GM12878 (cell line): ENCODE measurements around the gene WNT3A.

Experiments used
- CHD4 ChIP-seq: fragments of 200-600 bp; sonication (generic); IDR thresholded peaks from 2 replicates; pipeline ENCODE4 v1.6.1; 2016; ENCODE audit warnings: mild to moderate bottlenecking
- POLR2A ChIP-seq: IDR thresholded peaks from 2 replicates; pipeline ENCODE4 v1.6.1; 2011; ENCODE audit warnings: low read depth, mild to moderate bottlenecking, low read length
- SMAD1 ChIP-seq: fragments of 450-650 bp; IDR thresholded peaks from 2 replicates; pipeline ENCODE4 v1.6.1; 2018; ENCODE audit warnings: mild to moderate bottlenecking, low read depth; ENCODE audit not compliant: partially characterized antibody
- SPI1 ChIP-seq: IDR thresholded peaks from 2 replicates; pipeline ENCODE4 v1.6.1; 2011; ENCODE audit warnings: low read depth, mild to moderate bottlenecking, low read length, moderate library complexity, borderline replicate concordance; ENCODE audit not compliant: insufficient read depth
- SREBF1 ChIP-seq: IDR thresholded peaks from 2 replicates; pipeline ENCODE4 v1.6.1; 2012; ENCODE audit warnings: mild to moderate bottlenecking, low read length
- ZSCAN29 ChIP-seq: fragments of 450-650 bp; IDR thresholded peaks from 2 replicates; pipeline ENCODE4 v1.6.1; 2017; ENCODE audit warnings: mild to moderate bottlenecking, moderate library complexity
- TF ChIP-seq, protein P1 (sequence below), 3 experiments: IDR thresholded peaks in 2 of 3; conservative IDR thresholded peaks in 1 of 3; 2 replicates each; pipeline ENCODE4 v1.5.1; 2011; ENCODE audit warnings: low read depth in 3 of 3, low read length in 3 of 3, mild to moderate bottlenecking in 3 of 3, control low read depth in 2 of 3, moderate library complexity in 2 of 3, inconsistent platforms in 1 of 3, mixed read lengths in 1 of 3; ENCODE audit not compliant: control insufficient read depth in 2 of 3, insufficient read depth in 1 of 3; ENCODE audit errors: extremely low read depth in 1 of 3
- TF ChIP-seq, protein P2 (sequence below): fragments of 450-650 bp; IDR thresholded peaks from 2 replicates; pipeline ENCODE4 v1.6.1; 2017; ENCODE audit warnings: mild to moderate bottlenecking
- TF ChIP-seq, protein P3 (sequence below): IDR thresholded peaks from 2 replicates; pipeline ENCODE4 v1.6.1; 2012; ENCODE audit warnings: mild to moderate bottlenecking, low read depth, low read length

DNA sequence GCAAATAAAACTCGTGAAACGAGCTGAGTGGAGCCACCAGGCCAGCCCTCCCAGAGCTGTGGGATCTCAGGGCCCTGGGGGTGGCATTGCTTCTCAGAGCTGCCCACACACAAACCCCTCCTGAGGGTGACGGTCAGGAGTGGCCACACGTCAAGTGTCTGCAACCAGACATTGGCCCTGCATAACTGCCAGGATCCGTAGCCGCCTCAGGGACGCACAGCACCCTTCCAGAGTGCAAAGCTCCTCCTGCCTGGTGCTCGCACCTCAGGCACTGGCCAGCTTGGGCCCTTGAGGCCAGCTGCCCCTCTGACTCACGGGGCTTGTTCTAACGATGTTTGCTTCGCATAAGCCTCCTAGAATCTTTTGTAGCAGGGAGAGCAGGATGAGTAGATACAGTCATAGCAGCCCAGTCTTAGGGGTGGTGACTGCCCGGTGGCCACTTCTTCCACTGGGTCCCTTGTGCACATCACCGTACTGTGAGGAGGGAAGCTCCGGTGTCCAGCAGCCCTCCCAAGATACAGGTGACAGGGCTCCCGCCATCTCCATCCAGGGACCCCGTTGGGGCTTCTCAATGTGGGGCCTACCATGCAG, 5.0 kb downstream of the WNT3A start:
- TF ChIP-seq SMAD1 (no peak), SREBF1 (no peak), CHD4 (no peak), POLR2A (no peak), ZSCAN29 (no peak), SPI1 (no peak)
- TF ChIP-seq, protein P1, sequence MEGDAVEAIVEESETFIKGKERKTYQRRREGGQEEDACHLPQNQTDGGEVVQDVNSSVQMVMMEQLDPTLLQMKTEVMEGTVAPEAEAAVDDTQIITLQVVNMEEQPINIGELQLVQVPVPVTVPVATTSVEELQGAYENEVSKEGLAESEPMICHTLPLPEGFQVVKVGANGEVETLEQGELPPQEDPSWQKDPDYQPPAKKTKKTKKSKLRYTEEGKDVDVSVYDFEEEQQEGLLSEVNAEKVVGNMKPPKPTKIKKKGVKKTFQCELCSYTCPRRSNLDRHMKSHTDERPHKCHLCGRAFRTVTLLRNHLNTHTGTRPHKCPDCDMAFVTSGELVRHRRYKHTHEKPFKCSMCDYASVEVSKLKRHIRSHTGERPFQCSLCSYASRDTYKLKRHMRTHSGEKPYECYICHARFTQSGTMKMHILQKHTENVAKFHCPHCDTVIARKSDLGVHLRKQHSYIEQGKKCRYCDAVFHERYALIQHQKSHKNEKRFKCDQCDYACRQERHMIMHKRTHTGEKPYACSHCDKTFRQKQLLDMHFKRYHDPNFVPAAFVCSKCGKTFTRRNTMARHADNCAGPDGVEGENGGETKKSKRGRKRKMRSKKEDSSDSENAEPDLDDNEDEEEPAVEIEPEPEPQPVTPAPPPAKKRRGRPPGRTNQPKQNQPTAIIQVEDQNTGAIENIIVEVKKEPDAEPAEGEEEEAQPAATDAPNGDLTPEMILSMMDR (IDR thresholded peaks at IDR 0.05 in 2 of 3, conservative IDR thresholded peaks at IDR 0.05 in 1 of 3; ENCODE audit: control insufficient read depth in 2 of 3, extremely low read depth in 1 of 3, insufficient read depth in 1 of 3, low read depth in 3 of 3, low read length in 3 of 3): no peak
- TF ChIP-seq, protein P2, sequence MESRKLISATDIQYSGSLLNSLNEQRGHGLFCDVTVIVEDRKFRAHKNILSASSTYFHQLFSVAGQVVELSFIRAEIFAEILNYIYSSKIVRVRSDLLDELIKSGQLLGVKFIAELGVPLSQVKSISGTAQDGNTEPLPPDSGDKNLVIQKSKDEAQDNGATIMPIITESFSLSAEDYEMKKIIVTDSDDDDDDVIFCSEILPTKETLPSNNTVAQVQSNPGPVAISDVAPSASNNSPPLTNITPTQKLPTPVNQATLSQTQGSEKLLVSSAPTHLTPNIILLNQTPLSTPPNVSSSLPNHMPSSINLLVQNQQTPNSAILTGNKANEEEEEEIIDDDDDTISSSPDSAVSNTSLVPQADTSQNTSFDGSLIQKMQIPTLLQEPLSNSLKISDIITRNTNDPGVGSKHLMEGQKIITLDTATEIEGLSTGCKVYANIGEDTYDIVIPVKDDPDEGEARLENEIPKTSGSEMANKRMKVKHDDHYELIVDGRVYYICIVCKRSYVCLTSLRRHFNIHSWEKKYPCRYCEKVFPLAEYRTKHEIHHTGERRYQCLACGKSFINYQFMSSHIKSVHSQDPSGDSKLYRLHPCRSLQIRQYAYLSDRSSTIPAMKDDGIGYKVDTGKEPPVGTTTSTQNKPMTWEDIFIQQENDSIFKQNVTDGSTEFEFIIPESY: no peak
- TF ChIP-seq, protein P3, sequence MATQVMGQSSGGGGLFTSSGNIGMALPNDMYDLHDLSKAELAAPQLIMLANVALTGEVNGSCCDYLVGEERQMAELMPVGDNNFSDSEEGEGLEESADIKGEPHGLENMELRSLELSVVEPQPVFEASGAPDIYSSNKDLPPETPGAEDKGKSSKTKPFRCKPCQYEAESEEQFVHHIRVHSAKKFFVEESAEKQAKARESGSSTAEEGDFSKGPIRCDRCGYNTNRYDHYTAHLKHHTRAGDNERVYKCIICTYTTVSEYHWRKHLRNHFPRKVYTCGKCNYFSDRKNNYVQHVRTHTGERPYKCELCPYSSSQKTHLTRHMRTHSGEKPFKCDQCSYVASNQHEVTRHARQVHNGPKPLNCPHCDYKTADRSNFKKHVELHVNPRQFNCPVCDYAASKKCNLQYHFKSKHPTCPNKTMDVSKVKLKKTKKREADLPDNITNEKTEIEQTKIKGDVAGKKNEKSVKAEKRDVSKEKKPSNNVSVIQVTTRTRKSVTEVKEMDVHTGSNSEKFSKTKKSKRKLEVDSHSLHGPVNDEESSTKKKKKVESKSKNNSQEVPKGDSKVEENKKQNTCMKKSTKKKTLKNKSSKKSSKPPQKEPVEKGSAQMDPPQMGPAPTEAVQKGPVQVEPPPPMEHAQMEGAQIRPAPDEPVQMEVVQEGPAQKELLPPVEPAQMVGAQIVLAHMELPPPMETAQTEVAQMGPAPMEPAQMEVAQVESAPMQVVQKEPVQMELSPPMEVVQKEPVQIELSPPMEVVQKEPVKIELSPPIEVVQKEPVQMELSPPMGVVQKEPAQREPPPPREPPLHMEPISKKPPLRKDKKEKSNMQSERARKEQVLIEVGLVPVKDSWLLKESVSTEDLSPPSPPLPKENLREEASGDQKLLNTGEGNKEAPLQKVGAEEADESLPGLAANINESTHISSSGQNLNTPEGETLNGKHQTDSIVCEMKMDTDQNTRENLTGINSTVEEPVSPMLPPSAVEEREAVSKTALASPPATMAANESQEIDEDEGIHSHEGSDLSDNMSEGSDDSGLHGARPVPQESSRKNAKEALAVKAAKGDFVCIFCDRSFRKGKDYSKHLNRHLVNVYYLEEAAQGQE: no peak
